Tibial nerve (tissue), 4 donors: Measurements from ENCODE around the gene ACTA1. TPM values are rescaled to one million over a fixed set of nuclear protein-coding genes. Genes with fewer than 3 reads are reported as not detected.
A peak's percentile ranks its signal among the peaks of the same experiment; 100 is the strongest.
"Not testable (repeated sequence)": the region's sequence is repeated elsewhere in the genome, so short reads cannot be mapped to it uniquely, and the experiment has no call there.

Experiments
- DNase-seq, 2 donors: peaks; one replicate each; pipeline ENCODE4 v3.0.0-alpha.2; 2019; ENCODE audit warnings: low spot score in 2 of 2
- H3K27ac ChIP-seq, 4 donors: fragments of 200-600 bp; sonication (generic) in 3 of 4; one replicate each; pipeline ENCODE4 v1.5.1; 2017 to 2019; ENCODE audit warnings: mild to moderate bottlenecking in 1 of 4
- H3K27me3 ChIP-seq, 2 donors: fragments of 200-600 bp; sonication (generic) in 1 of 2; one replicate each; pipeline versions ENCODE4 v1.5.1 to v1.6.0; 2017 to 2019
- H3K36me3 ChIP-seq, 3 donors: fragments of 200-600 bp; sonication (generic); one replicate each; pipeline ENCODE4 v1.5.1; 2018 to 2019
- H3K4me1 ChIP-seq, 4 donors: fragments of 200-600 bp; sonication (generic) in 3 of 4; one replicate each; pipeline ENCODE4 v1.5.1; 2017 to 2019
- H3K4me3 ChIP-seq, 4 donors: fragments of 200-600 bp; sonication (generic) in 3 of 4; one replicate each; pipeline ENCODE4 v1.5.1; 2017 to 2019; ENCODE audit warnings: mild to moderate bottlenecking in 1 of 4, moderate library complexity in 1 of 4
- H3K9me3 ChIP-seq, 4 donors: fragments of 200-600 bp; sonication (generic) in 3 of 4; one replicate each; pipeline ENCODE4 v1.5.1; 2017 to 2019
- CTCF ChIP-seq, 5 experiments: fragments of 200-600 bp in 3 of 5; fragments of 450-650 bp in 2 of 5; sonication (generic) in 3 of 5; IDR thresholded peaks; one replicate each; pipeline ENCODE4 v1.5.1; 2016 to 2019; ENCODE audit warnings: antibody characterized with exemption in 5 of 5, mild to moderate bottlenecking in 3 of 5, moderate library complexity in 2 of 5
- EP300 ChIP-seq, 2 donors: sonication (generic); formaldehyde crosslinking; IDR thresholded peaks; one replicate each; pipeline ENCODE4 v1.6.1; 2017; ENCODE audit warnings: antibody characterized with exemption in 2 of 2, mild to moderate bottlenecking in 1 of 2
- POLR2A ChIP-seq, 2 donors: fragments of 450-650 bp; IDR thresholded peaks; one replicate each; pipeline ENCODE4 v1.6.1; 2017; ENCODE audit warnings: antibody characterized with exemption in 2 of 2, mild to moderate bottlenecking in 2 of 2, moderate library complexity in 2 of 2
- whole genome bisulfite sequencing, 2 donors: methylation state at CpG; one replicate each; pipeline ENCODE4 v1.1.5; 2018; 5-methylcytosine and 5-hydroxymethylcytosine counted together
- total RNA-seq, 4 donors: library from RNA; depleted of rRNA; stranded (reverse); fragments of >200 nt; gene quantifications; one replicate each; pipeline ENCODE4 v1.1.0, GENCODE V29; 2016

Gene ACTA1
- total RNA-seq: 1 to 10 TPM in 1 of 4 donors, under 1 TPM in 1, not detected in 2; 0.39 to 1.0 TPM

- DNase-seq: no peak
- WGBS, 2 donors: 2 to 3% methylated on average over 15 to 45 of the region's 51 CpGs
- H3K36me3 ChIP-seq: peaks cover 0 to 2% (median 0%) of the 10 kb centered on the region in 3 donors
- TF ChIP-seq EP300 (IDR thresholded peaks at IDR 0.05) (no peak), CTCF (IDR thresholded peaks at IDR 0.05) (no peak), POLR2A (IDR thresholded peaks at IDR 0.05) (no peak)
- H3K4me1 ChIP-seq: peaks cover 0 to 44% (median 19%) of the 10 kb centered on the region in 4 donors
- H3K27ac ChIP-seq: no peak within 1 kb of the TSS
- no peaks in the 10 kb centered on the region for H3K9me3 ChIP-seq
- no peak within 1 kb of the TSS for H3K4me3 ChIP-seq
- peaks cover 5 to 66% of the 10 kb centered on the region in 2 donors for H3K27me3 ChIP-seq
Observed at GRCh38 chr1:229434005-229434640, at the start of gene ACTA1. Gene ACTA1 (minus strand): TSS chr1:229434094. CDS start chr1:229433115, 979 bp downstream.

GRCh38 chr1:229482511-229482910 lies 48.6 kb upstream of the ACTA1 start:
- Histone ChIP-seq H3K4me3 (no peak overlapping the region), H3K9me3 (no peaks in the 10 kb centered on the region), H3K36me3 (peaks cover 0 to 86% (median 5%) of the 10 kb centered on the region in 3 donors), H3K27me3 (no peaks in the 10 kb centered on the region), H3K4me1 (peaks cover 0 to 13% (median 1%) of the 10 kb centered on the region in 4 donors), H3K27ac (peak overlapping the region in 1 of 4 donors; percentile 31)
- WGBS, 2 donors: 93 to 94% methylated on average over 5 of the region's 5 CpGs
- no peak for TF ChIP-seq EP300 (IDR thresholded peaks at IDR 0.05)
- no peak for DNase-seq

- no peaks in the 10 kb centered on the region for H3K9me3 ChIP-seq
- no peak overlapping the region for H3K4me3 ChIP-seq
- TF ChIP-seq POLR2A (IDR thresholded peaks at IDR 0.05): no peak
- no peaks in the 10 kb centered on the region for H3K27me3 ChIP-seq
- peaks cover 0 to 87% (median 0%) of the 10 kb centered on the region in 3 donors for H3K36me3 ChIP-seq
- 93 to 95% methylated on average over 7 of the region's 7 CpGs for WGBS, 2 donors
- DNase-seq: no peak
- H3K4me1 ChIP-seq: peaks cover 0 to 13% (median 1%) of the 10 kb centered on the region in 4 donors
- H3K27ac ChIP-seq: peak overlapping the region in 1 of 4 donors; percentile 6
Observed at GRCh38 chr1:229480495-229480894, 46.6 kb upstream of the ACTA1 start.

GRCh38 chr1:229479660-229480399 lies 45.9 kb upstream of the ACTA1 start:
- TF ChIP-seq POLR2A (IDR thresholded peaks at IDR 0.05) (no peak), EP300 (IDR thresholded peaks at IDR 0.05) (no peak), CTCF (IDR thresholded peaks at IDR 0.05) (no peak)
- Histone ChIP-seq H3K27me3 (no peaks in the 10 kb centered on the region), H3K4me3 (no peak overlapping the region), H3K27ac (peak overlapping the region in 1 of 4 donors; percentile 6), H3K9me3 (no peaks in the 10 kb centered on the region), H3K4me1 (peaks cover 0 to 13% (median 1%) of the 10 kb centered on the region in 4 donors), H3K36me3 (peaks cover 0 to 88% (median 3%) of the 10 kb centered on the region in 3 donors)
- no peak for DNase-seq
- WGBS, 2 donors: 74 to 77% methylated on average over 10 of the region's 10 CpGs

- Histone ChIP-seq H3K27me3 (no peaks in the 10 kb centered on the region), H3K9me3 (no peaks in the 10 kb centered on the region), H3K36me3 (peaks cover 0 to 90% (median 8%) of the 10 kb centered on the region in 3 donors), H3K4me3 (no peak overlapping the region), H3K4me1 (peaks cover 0 to 13% (median 1%) of the 10 kb centered on the region in 4 donors), H3K27ac (no peak overlapping the region)
- DNase-seq: no peak
- no peak for TF ChIP-seq POLR2A (IDR thresholded peaks at IDR 0.05)
- no peak for TF ChIP-seq EP300 (IDR thresholded peaks at IDR 0.05)
- no peak for TF ChIP-seq CTCF (IDR thresholded peaks at IDR 0.05)
- 85 to 91% methylated on average over 1 of the region's 1 CpG for WGBS, 2 donors
Observed at GRCh38 chr1:229478852-229479251, 45.0 kb upstream of the ACTA1 start.

- WGBS, 2 donors: 90 to 91% methylated on average over 13 of the region's 13 CpGs
- peaks cover 0 to 93% (median 8%) of the 10 kb centered on the region in 3 donors for H3K36me3 ChIP-seq
- not testable (repeated sequence) for H3K27me3 ChIP-seq, DNase-seq, H3K4me3 ChIP-seq, H3K27ac ChIP-seq, H3K4me1 ChIP-seq, H3K9me3 ChIP-seq
Observed at GRCh38 chr1:229475859-229476258, 42.0 kb upstream of the ACTA1 start.
